DND-41 (cell line): ENCODE results near the gene SGCE.

Experiments used
- ATAC-seq: fragments of 200-7000 bp; cut with Tn5 transposase; 3 replicates; pipeline ENCODE4 v1.9.1; 2021; ENCODE audit warnings: low read depth; ENCODE audit not compliant: insufficient read depth
- DNase-seq: peaks from one replicate; pipeline ENCODE4 v3.0.0-alpha.2; 2020
- H2AFZ ChIP-seq: 2 replicates; pipeline ENCODE4 v1.6.0; 2012; ENCODE audit warnings: low read depth, low read length
- H3K27ac ChIP-seq: 2 replicates; pipeline ENCODE4 v1.5.1; 2012; ENCODE audit warnings: low read length, inconsistent platforms
- H3K27me3 ChIP-seq: fragments of 200-600 bp; sonication (generic); 2 replicates; pipeline ENCODE4 v1.6.0; 2012; ENCODE audit warnings: low read length, mild to moderate bottlenecking, inconsistent platforms; ENCODE audit not compliant: insufficient read depth, poor library complexity
- H3K36me3 ChIP-seq: 2 replicates; pipeline ENCODE4 v1.5.1; 2012; ENCODE audit warnings: low read length, inconsistent platforms; ENCODE audit not compliant: insufficient read depth
- H3K4me1 ChIP-seq: 2 replicates; pipeline ENCODE4 v1.5.1; 2012; ENCODE audit warnings: mild to moderate bottlenecking, low read length; ENCODE audit not compliant: insufficient read depth
- H3K4me2 ChIP-seq: 2 replicates; pipeline ENCODE4 v1.6.0; 2012; ENCODE audit warnings: mild to moderate bottlenecking, moderate library complexity, low read length, inconsistent platforms; ENCODE audit not compliant: insufficient read depth
- H3K4me3 ChIP-seq, 2 experiments: fragments of 200-600 bp in 1 of 2; shearing (Covaris generic) in 1 of 2; 2 replicates each; pipeline ENCODE4 v1.5.1; 2012 to 2016; ENCODE audit warnings: inconsistent platforms in 2 of 2, low read length in 2 of 2, mild to moderate bottlenecking in 2 of 2, low read depth in 1 of 2, moderate library complexity in 1 of 2
- H3K79me2 ChIP-seq: 2 replicates; pipeline ENCODE4 v1.6.0; 2012; ENCODE audit warnings: low read length, inconsistent platforms; ENCODE audit not compliant: insufficient read depth
- H3K9ac ChIP-seq: 2 replicates; pipeline ENCODE4 v1.6.0; 2012; ENCODE audit warnings: low read depth, mild to moderate bottlenecking, inconsistent platforms, low read length, moderate library complexity
- H3K9me3 ChIP-seq: 2 replicates; pipeline ENCODE4 v1.5.1; 2012; ENCODE audit warnings: low read length, moderate library complexity, mild to moderate bottlenecking, inconsistent platforms; ENCODE audit not compliant: insufficient read depth, severe bottlenecking
- H4K20me1 ChIP-seq: 2 replicates; pipeline ENCODE4 v1.6.0; 2012; ENCODE audit warnings: low read length; ENCODE audit not compliant: insufficient read depth
- CTCF ChIP-seq: IDR thresholded peaks from 2 replicates; pipeline ENCODE4 v1.5.1; 2012; ENCODE audit warnings: borderline replicate concordance, low read length, moderate library complexity, mild to moderate bottlenecking; ENCODE audit not compliant: poor library complexity, severe bottlenecking; ENCODE audit errors: extremely low read depth
- EZH2 ChIP-seq: IDR thresholded peaks from 3 replicates; pipeline ENCODE4 v1.6.1; 2012; ENCODE audit warnings: borderline replicate concordance, low read depth, mild to moderate bottlenecking, moderate library complexity, low read length, inconsistent platforms; ENCODE audit not compliant: severe bottlenecking

Gene SGCE

GRCh38 chr7:94630855-94631254 lies 25.1 kb downstream of the SGCE start:
- Histone ChIP-seq H3K9me3 (no peaks in the 10 kb centered on the region), H3K36me3 (no peaks in the 10 kb centered on the region), H3K4me3 (no peak overlapping the region), H4K20me1 (no peaks in the 10 kb centered on the region), H3K27me3 (no peaks in the 10 kb centered on the region), H2AFZ (no peak overlapping the region), H3K27ac (no peak overlapping the region), H3K4me1 (no peaks in the 10 kb centered on the region), H3K4me2 (no peak overlapping the region), H3K9ac (no peak overlapping the region), H3K79me2 (no peaks in the 10 kb centered on the region)
- ATAC-seq (no peak), DNase-seq (no peak)
- TF ChIP-seq EZH2 (no peak), CTCF (no peak)

- H4K20me1 ChIP-seq, result no peaks in the 10 kb centered on the region
- H3K79me2 ChIP-seq, result no peaks in the 10 kb centered on the region
- H3K9me3 ChIP-seq, result no peaks in the 10 kb centered on the region
- DNase-seq (no peak), ATAC-seq (no peak)
- no peak overlapping the region for H3K4me2 ChIP-seq
- TF ChIP-seq CTCF, result no peak
- TF ChIP-seq EZH2, result no peak
- no peaks in the 10 kb centered on the region for H3K4me1 ChIP-seq
- H3K27ac ChIP-seq, result no peak overlapping the region
- H3K9ac ChIP-seq, result no peak overlapping the region
- H2AFZ ChIP-seq, result no peak overlapping the region
- H3K27me3 ChIP-seq, result no peaks in the 10 kb centered on the region
- no peaks in the 10 kb centered on the region for H3K36me3 ChIP-seq
- no peak overlapping the region for H3K4me3 ChIP-seq
Observed at GRCh38 chr7:94623820-94624219, 32.1 kb downstream of the SGCE start.

GRCh38 chr7:94621120-94621519 lies 34.8 kb downstream of the SGCE start:
- no peak for ATAC-seq
- Histone ChIP-seq H2AFZ (no peak overlapping the region), H4K20me1 (no peaks in the 10 kb centered on the region), H3K36me3 (no peaks in the 10 kb centered on the region), H3K27ac (no peak overlapping the region), H3K9me3 (no peaks in the 10 kb centered on the region), H3K4me1 (no peaks in the 10 kb centered on the region), H3K4me3 (no peak overlapping the region), H3K9ac (no peak overlapping the region), H3K27me3 (no peaks in the 10 kb centered on the region), H3K4me2 (no peak overlapping the region), H3K79me2 (no peaks in the 10 kb centered on the region)
- TF ChIP-seq CTCF, result no peak
- no peak for TF ChIP-seq EZH2
- DNase-seq, result no peak

GRCh38 chr7:94620703-94621118 lies 35.2 kb downstream of the SGCE start:
- H4K20me1 ChIP-seq, result no peaks in the 10 kb centered on the region
- no peaks in the 10 kb centered on the region for H3K36me3 ChIP-seq
- no peaks in the 10 kb centered on the region for H3K4me1 ChIP-seq
- H3K4me3 ChIP-seq, result no peak overlapping the region
- no peak overlapping the region for H3K4me2 ChIP-seq
- H3K79me2 ChIP-seq, result no peaks in the 10 kb centered on the region
- no peak overlapping the region for H2AFZ ChIP-seq
- H3K27me3 ChIP-seq, result no peaks in the 10 kb centered on the region
- no peaks in the 10 kb centered on the region for H3K9me3 ChIP-seq
- ATAC-seq, result peak; percentile 83
- no peak overlapping the region for H3K27ac ChIP-seq
- DNase-seq, result peak; percentile 25
- no peak for TF ChIP-seq CTCF
- no peak for TF ChIP-seq EZH2
- H3K9ac ChIP-seq, result no peak overlapping the region
